GM12873 (cell line): ENCODE data around the gene RASL10B.

Source experiments
- TF ChIP-seq, protein P1 (sequence below): IDR thresholded peaks from 2 replicates; pipeline ENCODE4 v1.5.1; 2012; ENCODE audit warnings: low read depth, mild to moderate bottlenecking, moderate library complexity, low read length, control low read depth; ENCODE audit not compliant: insufficient read depth; ENCODE audit errors: missing control alignments

The RASL10B gene

GRCh38 chr17:35729405-35729833 lies 2.0 kb upstream of the RASL10B start:
- TF ChIP-seq, protein P1, sequence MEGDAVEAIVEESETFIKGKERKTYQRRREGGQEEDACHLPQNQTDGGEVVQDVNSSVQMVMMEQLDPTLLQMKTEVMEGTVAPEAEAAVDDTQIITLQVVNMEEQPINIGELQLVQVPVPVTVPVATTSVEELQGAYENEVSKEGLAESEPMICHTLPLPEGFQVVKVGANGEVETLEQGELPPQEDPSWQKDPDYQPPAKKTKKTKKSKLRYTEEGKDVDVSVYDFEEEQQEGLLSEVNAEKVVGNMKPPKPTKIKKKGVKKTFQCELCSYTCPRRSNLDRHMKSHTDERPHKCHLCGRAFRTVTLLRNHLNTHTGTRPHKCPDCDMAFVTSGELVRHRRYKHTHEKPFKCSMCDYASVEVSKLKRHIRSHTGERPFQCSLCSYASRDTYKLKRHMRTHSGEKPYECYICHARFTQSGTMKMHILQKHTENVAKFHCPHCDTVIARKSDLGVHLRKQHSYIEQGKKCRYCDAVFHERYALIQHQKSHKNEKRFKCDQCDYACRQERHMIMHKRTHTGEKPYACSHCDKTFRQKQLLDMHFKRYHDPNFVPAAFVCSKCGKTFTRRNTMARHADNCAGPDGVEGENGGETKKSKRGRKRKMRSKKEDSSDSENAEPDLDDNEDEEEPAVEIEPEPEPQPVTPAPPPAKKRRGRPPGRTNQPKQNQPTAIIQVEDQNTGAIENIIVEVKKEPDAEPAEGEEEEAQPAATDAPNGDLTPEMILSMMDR, result no peak

DNA sequence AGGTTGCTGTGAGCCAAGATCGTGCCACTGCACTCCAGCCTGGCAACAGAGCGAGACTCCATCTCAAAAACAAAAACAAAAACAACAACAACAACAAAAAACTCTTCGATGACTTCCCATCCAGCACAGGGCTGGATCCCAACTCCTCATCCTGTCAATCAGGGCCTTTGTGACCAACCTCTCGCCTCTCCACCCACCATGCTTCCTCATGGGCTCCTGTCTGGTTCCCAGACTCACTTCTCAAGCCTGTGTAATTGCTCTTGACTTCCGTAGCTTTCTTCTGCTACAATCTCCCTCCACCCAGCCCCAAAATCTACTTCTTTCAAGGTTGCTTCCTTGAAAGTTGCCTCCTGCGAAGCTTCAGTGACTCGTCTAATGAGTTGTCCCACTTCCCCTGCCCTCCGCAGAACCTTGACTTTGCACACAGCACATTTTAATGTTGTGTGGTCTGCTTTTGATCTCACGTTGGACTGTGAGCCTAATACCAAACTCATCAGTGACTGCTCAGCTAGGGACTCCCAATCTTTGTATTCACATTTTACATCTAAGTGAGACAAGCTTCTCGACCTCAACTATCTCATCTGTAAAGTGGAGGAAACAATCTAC lies 936 bp upstream of the RASL10B start:
- TF ChIP-seq, protein P1, result no peak

GRCh38 chr17:35731917-35732805 lies 722 bp downstream of the RASL10B start:
- TF ChIP-seq, protein P1, result no peak

- TF ChIP-seq, protein P1, result no peak
Measured at GRCh38 chr17:35732806-35733136, 1.3 kb downstream of the RASL10B start.

- TF ChIP-seq, protein P1, result no peak
Measured at GRCh38 chr17:35733366-35733765, 1.9 kb downstream of the RASL10B start.

- TF ChIP-seq, protein P1, result no peak
Measured at GRCh38 chr17:35734396-35734795, 3.0 kb downstream of the RASL10B start.

- TF ChIP-seq, protein P1, result no peak
Measured at GRCh38 chr17:35735036-35735805, 3.8 kb downstream of the RASL10B start.
